ENCODE measurements around the gene TNFRSF8.

GRCh38 chr1:12149791-12150175 is 86.7 kb downstream of the TNFRSF8 start:
- TF ChIP-seq CTCF (IDR thresholded peaks at IDR 0.05), result no peak
- TF ChIP-seq POLR2A (IDR thresholded peaks at IDR 0.05), result no peak

All from esophagus squamous epithelium (tissue), 4 donors.